ENCODE measurements around the gene SLC13A1. TPM values are rescaled to one million over a fixed set of nuclear protein-coding genes. Genes with fewer than 3 reads are reported as not detected.

The SLC13A1 gene
- total and polyA plus RNA-seq, 10 of the 15 experiments (the other 5 are each of a cell fraction or from before 2014, with no cell fraction given), result 0.10 TPM; not detected in 9

- Histone ChIP-seq H3K27me3 (replicated peaks in 1 of 2; ENCODE audit: control insufficient read depth in 2 of 2, insufficient read depth in 2 of 2, low read length in 1 of 2) (no peaks in the 10 kb centered on the region), H3K9me3 (replicated peaks; ENCODE audit: control insufficient read depth, insufficient read depth, low read length) (no peaks in the 10 kb centered on the region), H2AFZ (ENCODE audit: control insufficient read depth, low read depth, low read length) (no peak overlapping the region), H3K36me3 (ENCODE audit: control insufficient read depth in 2 of 2, insufficient read depth in 2 of 2, low read length in 1 of 2) (no peaks in the 10 kb centered on the region), H4K20me1 (ENCODE audit: control insufficient read depth, insufficient read depth) (no peaks in the 10 kb centered on the region), H3K4me3 (no peak overlapping the region), H3K79me2 (ENCODE audit: control insufficient read depth, insufficient read depth, low read length) (no peaks in the 10 kb centered on the region), H3K4me1 (ENCODE audit: control insufficient read depth, insufficient read depth, low read length) (no peaks in the 10 kb centered on the region), H3K9ac (ENCODE audit: control insufficient read depth, insufficient read depth, low read length) (no peak overlapping the region), H3K27ac (ENCODE audit: control insufficient read depth, insufficient read depth) (no peak overlapping the region), H3K4me2 (ENCODE audit: control insufficient read depth, insufficient read depth) (no peak overlapping the region)
- ATAC-seq, result no peak
- no peak for FAIRE-seq
- 42% methylated on average over 3 of the region's 3 CpGs for WGBS (ENCODE audit: insufficient coverage, insufficient replicate concordance, low lambda C conversion rate, missing lambda C conversion rate)
- BruUV-seq (replicated peaks), result no TSS peak
- in situ Hi-C loops (cut with MboI), result no loop called here
- RAD21 ChIA-PET (ENCODE audit: unreplicated experiment), result no interaction called here
- SMC1A ChIA-PET (ENCODE audit: uncharacterized antibody, unreplicated experiment), result no interaction called here
- CTCF ChIA-PET, result no interaction called here
- POLR2A ChIA-PET, result no interaction called here
- intact Hi-C loops (cut with micrococcal nuclease; ENCODE audit: unreplicated experiment), result loop anchor here (5.0 to 10.0 kb wide), 5 partner anchors 216 to 614 kb away; no protein-coding TSS in a partner anchor
- TF ChIP-seq SKIL (IDR thresholded peaks at IDR 0.05; ENCODE audit: low read depth, poor library complexity, severe bottlenecking), result no peak
- TF ChIP-seq ATF7 (IDR thresholded peaks at IDR 0.05; ENCODE audit: low read depth), result peak; percentile 51
- TF ChIP-seq CREM (IDR thresholded peaks at IDR 0.05; ENCODE audit: low read depth), result no peak
- TF ChIP-seq BCL11A (IDR thresholded peaks at IDR 0.05; ENCODE audit: low read depth, low read length), result no peak
- TF ChIP-seq SMAD5 (IDR thresholded peaks at IDR 0.05; ENCODE audit: low read depth), result no peak
- TF ChIP-seq ZNF217 (IDR thresholded peaks at IDR 0.05), result no peak
- no peak for DNase-seq (ENCODE audit: low read depth, low spot score)
Measured at GRCh38 chr7:123151443-123151842, 48.3 kb downstream of the SLC13A1 start.

GRCh38 chr7:123148813-123149212 is 51.0 kb downstream of the SLC13A1 start:
- no peak for DNase-seq (ENCODE audit: low read depth, low spot score)
- Histone ChIP-seq H3K36me3 (ENCODE audit: control insufficient read depth in 2 of 2, insufficient read depth in 2 of 2, low read length in 1 of 2) (no peaks in the 10 kb centered on the region), H3K27ac (ENCODE audit: control insufficient read depth, insufficient read depth) (no peak overlapping the region), H4K20me1 (ENCODE audit: control insufficient read depth, insufficient read depth) (no peaks in the 10 kb centered on the region), H3K79me2 (ENCODE audit: control insufficient read depth, insufficient read depth, low read length) (no peaks in the 10 kb centered on the region), H3K4me1 (ENCODE audit: control insufficient read depth, insufficient read depth, low read length) (no peaks in the 10 kb centered on the region), H3K9ac (ENCODE audit: control insufficient read depth, insufficient read depth, low read length) (no peak overlapping the region), H3K4me3 (no peak overlapping the region), H3K27me3 (replicated peaks in 1 of 2; ENCODE audit: control insufficient read depth in 2 of 2, insufficient read depth in 2 of 2, low read length in 1 of 2) (no peaks in the 10 kb centered on the region), H3K4me2 (ENCODE audit: control insufficient read depth, insufficient read depth) (no peak overlapping the region), H2AFZ (ENCODE audit: control insufficient read depth, low read depth, low read length) (no peak overlapping the region), H3K9me3 (replicated peaks; ENCODE audit: control insufficient read depth, insufficient read depth, low read length) (no peaks in the 10 kb centered on the region)
- POLR2A ChIA-PET, result no interaction called here
- no peak for FAIRE-seq
- WGBS (ENCODE audit: insufficient coverage, insufficient replicate concordance, low lambda C conversion rate, missing lambda C conversion rate), result 0% methylated on average over 1 of the region's 1 CpG
- in situ Hi-C loops (cut with MboI), result no loop called here
- BruUV-seq (replicated peaks), result no TSS peak
- intact Hi-C loops (cut with micrococcal nuclease; ENCODE audit: unreplicated experiment), result no loop called here
- CTCF ChIA-PET, result no interaction called here
- SMC1A ChIA-PET (ENCODE audit: uncharacterized antibody, unreplicated experiment), result interaction anchor here (1.0 kb wide), 1 partner anchor 22 kb away, joined by 3 read pairs; no protein-coding TSS in a partner anchor
- ATAC-seq, result no peak
- RAD21 ChIA-PET (ENCODE audit: unreplicated experiment), result no interaction called here
- TF ChIP-seq KAT2A (conservative IDR thresholded peaks at IDR 0.05; ENCODE audit: control insufficient read depth, low read depth, low read length) (no peak), MEF2A (IDR thresholded peaks at IDR 0.05; ENCODE audit: insufficient read depth, low read depth, low read length) (no peak), TCF7 (IDR thresholded peaks at IDR 0.05; ENCODE audit: borderline replicate concordance) (no peak), FOXK2 (IDR thresholded peaks at IDR 0.05) (no peak), RCOR1 (conservative IDR thresholded peaks at IDR 0.05; ENCODE audit: low read depth, low read length) (no peak), TCF3 (IDR thresholded peaks at IDR 0.05; ENCODE audit: borderline replicate concordance, insufficient read depth, low read depth, low read length) (no peak), ESRRA (IDR thresholded peaks at IDR 0.05; ENCODE audit: low read length) (no peak), CREM (IDR thresholded peaks at IDR 0.05; ENCODE audit: low read depth) (no peak), POLR2AphosphoS2 (IDR thresholded peaks at IDR 0.05; ENCODE audit: low read depth, low read length) (no peak), ZZZ3 (IDR thresholded peaks at IDR 0.05; ENCODE audit: control insufficient read depth, insufficient read length, low read depth) (no peak)

Data from GM12878 (cell line).